OCI-LY1 (cell line): Measurements from ENCODE around the gene CYTH3.

Experiments used
- EZH2 ChIP-seq: fragments of 200-600 bp; sonication (generic), shearing (Covaris generic); IDR thresholded peaks from 2 replicates; pipeline ENCODE4 v1.8.0; 2017; ENCODE audit warnings: borderline replicate concordance, mixed run types, mild to moderate bottlenecking, antibody characterized with exemption, low read length, moderate library complexity, mixed read lengths
- TF ChIP-seq, protein P1 (sequence below): fragments of 200-600 bp; sonication (generic), shearing (Covaris generic); IDR thresholded peaks from 2 replicates; pipeline ENCODE4 v1.5.1; 2017; ENCODE audit warnings: mild to moderate bottlenecking, antibody characterized with exemption, low read length, moderate library complexity, mixed read lengths

DNA sequence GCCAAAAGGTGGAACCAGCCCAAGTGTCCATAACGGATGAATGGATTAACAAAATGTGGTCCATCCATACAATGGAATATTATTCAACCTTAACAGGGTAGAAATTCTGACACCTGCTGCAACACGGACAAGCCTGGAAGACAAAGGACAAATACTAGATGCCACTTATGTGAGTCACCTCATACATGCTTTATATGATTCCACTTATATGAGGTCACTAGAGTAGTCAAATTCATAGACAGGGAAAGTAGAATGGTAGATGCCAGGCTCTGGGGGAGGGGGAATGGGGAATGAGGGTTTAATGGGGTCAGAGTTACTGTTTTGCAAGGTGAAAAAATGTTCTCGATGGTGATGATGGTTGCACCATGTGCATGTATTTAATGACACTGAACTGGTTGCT, 34.0 kb upstream of the CYTH3 start:
- TF ChIP-seq, protein P1, sequence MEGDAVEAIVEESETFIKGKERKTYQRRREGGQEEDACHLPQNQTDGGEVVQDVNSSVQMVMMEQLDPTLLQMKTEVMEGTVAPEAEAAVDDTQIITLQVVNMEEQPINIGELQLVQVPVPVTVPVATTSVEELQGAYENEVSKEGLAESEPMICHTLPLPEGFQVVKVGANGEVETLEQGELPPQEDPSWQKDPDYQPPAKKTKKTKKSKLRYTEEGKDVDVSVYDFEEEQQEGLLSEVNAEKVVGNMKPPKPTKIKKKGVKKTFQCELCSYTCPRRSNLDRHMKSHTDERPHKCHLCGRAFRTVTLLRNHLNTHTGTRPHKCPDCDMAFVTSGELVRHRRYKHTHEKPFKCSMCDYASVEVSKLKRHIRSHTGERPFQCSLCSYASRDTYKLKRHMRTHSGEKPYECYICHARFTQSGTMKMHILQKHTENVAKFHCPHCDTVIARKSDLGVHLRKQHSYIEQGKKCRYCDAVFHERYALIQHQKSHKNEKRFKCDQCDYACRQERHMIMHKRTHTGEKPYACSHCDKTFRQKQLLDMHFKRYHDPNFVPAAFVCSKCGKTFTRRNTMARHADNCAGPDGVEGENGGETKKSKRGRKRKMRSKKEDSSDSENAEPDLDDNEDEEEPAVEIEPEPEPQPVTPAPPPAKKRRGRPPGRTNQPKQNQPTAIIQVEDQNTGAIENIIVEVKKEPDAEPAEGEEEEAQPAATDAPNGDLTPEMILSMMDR, result no peak
- no peak for TF ChIP-seq EZH2
